Measurements from ENCODE around the gene SOX15. TPM values are rescaled to one million over a fixed set of nuclear protein-coding genes. Genes with fewer than 3 reads are reported as not detected.

SOX15 gene
- total RNA-seq, 1 donor from 2014 or later: 0.65 TPM

- H3K9me3 Mint-ChIP-seq: peaks cover 7% of the 10 kb centered on the region
- H3K4me3 Mint-ChIP-seq: no peak overlapping the region
- no peak for DNase-seq (ENCODE audit: low read depth, low spot score)
- no peak overlapping the region for H3K27ac Mint-ChIP-seq (ENCODE audit: unreplicated experiment)
- no peaks in the 10 kb centered on the region for H3K4me1 Mint-ChIP-seq
- TF ChIP-seq CTCF (conservative IDR thresholded peaks at IDR 0.05): no peak
- peaks cover 10% of the 10 kb centered on the region for H3K27me3 Mint-ChIP-seq (ENCODE audit: low read depth)
- H3K36me3 Mint-ChIP-seq (ENCODE audit: low read depth): peaks cover 3% of the 10 kb centered on the region
These were observed 48.7 kb downstream of the SOX15 start for GRCh38 chr17:7541074-7541621.

GRCh38 chr17:7538891-7539545, 50.9 kb downstream of the SOX15 start:
- Mint-ChIP-seq H3K27me3 (ENCODE audit: low read depth) (peaks cover 10% of the 10 kb centered on the region), H3K4me1 (no peaks in the 10 kb centered on the region), H3K4me3 (no peak overlapping the region), H3K36me3 (ENCODE audit: low read depth) (peaks cover 8% of the 10 kb centered on the region), H3K9me3 (peaks cover 7% of the 10 kb centered on the region), H3K27ac (ENCODE audit: unreplicated experiment) (no peak overlapping the region)
- TF ChIP-seq CTCF (conservative IDR thresholded peaks at IDR 0.05): no peak
- no peak for DNase-seq (ENCODE audit: low read depth, low spot score)

Other genes starting within 250 kb of the SOX15 start
- gene KCTD11, start 237.9 kb downstream of the SOX15 start, total RNA-seq: 7.9 and 8.0 TPM in 2 replicates
- not detected in 2 replicates for gene TMEM95, start 234.9 kb downstream of the SOX15 start, total RNA-seq
- gene TNK1, start 209.0 kb downstream of the SOX15 start, total RNA-seq: 0.21 and 0.43 TPM in 2 replicates
- gene PLSCR3, start 195.6 kb downstream of the SOX15 start, total RNA-seq: 21.9 and 25.7 TPM in 2 replicates
- 71.5 and 71.6 TPM in 2 replicates for gene TMEM256, start 186.0 kb downstream of the SOX15 start, total RNA-seq
- gene NLGN2, start 182.2 kb downstream of the SOX15 start, total RNA-seq: 104 and 106 TPM in 2 replicates
- 0.26 and 0.93 TPM in 2 replicates for gene SPEM1, start 169.8 kb downstream of the SOX15 start, total RNA-seq
- not detected in 2 replicates for gene SPEM2, start 164.5 kb downstream of the SOX15 start, total RNA-seq
- gene SPEM3, start 161.2 kb downstream of the SOX15 start, total RNA-seq: not detected in 2 replicates
- 1.1 and 1.3 TPM in 2 replicates for gene TMEM102, start 154.7 kb downstream of the SOX15 start, total RNA-seq
- 6.0 and 6.5 TPM in 2 replicates for gene FGF11, start 150.6 kb downstream of the SOX15 start, total RNA-seq
- gene CHRNB1, start 145.0 kb downstream of the SOX15 start, total RNA-seq: 9.7 and 9.9 TPM in 2 replicates
- 13.6 and 14.3 TPM in 2 replicates for gene ZBTB4, start 110.5 kb downstream of the SOX15 start, total RNA-seq
- gene SLC35G6, start 108.6 kb downstream of the SOX15 start, total RNA-seq: not detected in 2 replicates
- gene POLR2A, start 105.7 kb downstream of the SOX15 start, total RNA-seq: 181 and 183 TPM in 2 replicates
- 4.1 and 5.4 TPM in 2 replicates for gene TNFSF12, start 41.0 kb downstream of the SOX15 start, total RNA-seq
- 0.45 and 0.86 TPM in 2 replicates for gene TNFSF13, start 31.3 kb downstream of the SOX15 start, total RNA-seq
- 83.7 and 85.7 TPM in 2 replicates for gene SENP3, start 28.2 kb downstream of the SOX15 start, total RNA-seq
- gene CD68, start 10.5 kb downstream of the SOX15 start, total RNA-seq: 0.49 and 1.6 TPM in 2 replicates
- gene MPDU1, start 6.2 kb downstream of the SOX15 start, total RNA-seq: 74.4 and 83.7 TPM in 2 replicates
- gene FXR2, start 24.8 kb upstream of the SOX15 start, total RNA-seq: 51.9 and 53.8 TPM in 2 replicates
- gene SAT2, start 37.7 kb upstream of the SOX15 start, total RNA-seq: 76.3 and 89.1 TPM in 2 replicates
- 2.3 and 2.5 TPM in 2 replicates for gene SHBG, start 40.0 kb upstream of the SOX15 start, total RNA-seq
- gene ATP1B2, start 60.8 kb upstream of the SOX15 start, total RNA-seq: 12.1 and 14.3 TPM in 2 replicates
- 135 and 150 TPM in 2 replicates for gene TP53, start 97.4 kb upstream of the SOX15 start, total RNA-seq
- gene WRAP53, start 98.4 kb upstream of the SOX15 start, total RNA-seq: 35.7 and 41.1 TPM in 2 replicates
- gene EFNB3, start 115.1 kb upstream of the SOX15 start, total RNA-seq: 25.3 and 25.5 TPM in 2 replicates
- 0.16 and 0.27 TPM in 2 replicates for gene DNAH2, start 127.7 kb upstream of the SOX15 start, total RNA-seq
- 64.8 and 70.2 TPM in 2 replicates for gene KDM6B, start 244.1 kb upstream of the SOX15 start, total RNA-seq

All from neural crest cell (in vitro differentiated cells).